ENCODE data around the gene HS3ST3B1. TPM values are rescaled to one million over a fixed set of nuclear protein-coding genes. Genes with fewer than 3 reads are reported as not detected.

The HS3ST3B1 gene
- total RNA-seq, 4 donors from 2014 or later: 1.2 to 3.9 (median 2.2) TPM

GRCh38 chr17:14387036-14387435, 86.2 kb downstream of the HS3ST3B1 start:
- WGBS, 2 donors: 46 to 62% methylated on average over 7 of the region's 7 CpGs
- Histone ChIP-seq H3K27ac (no peak overlapping the region), H3K27me3 (no peaks in the 10 kb centered on the region), H3K4me3 (replicated peaks in 1 of 3) (no peak overlapping the region), H3K4me1 (no peaks in the 10 kb centered on the region), H3K36me3 (no peaks in the 10 kb centered on the region), H3K9me3 (no peaks in the 10 kb centered on the region)
- TF ChIP-seq CTCF (IDR thresholded peaks at IDR 0.05): no peak
- peak; percentile 37 to 56 for DNase-seq
- intact Hi-C loops (cut with DNase I): no loop called here

- H3K27ac ChIP-seq: no peak overlapping the region
- no peaks in the 10 kb centered on the region for H3K4me1 ChIP-seq
- 36 to 40% methylated on average over 6 of the region's 6 CpGs for WGBS, 2 donors
- intact Hi-C loops (cut with DNase I): no loop called here
- H3K27me3 ChIP-seq: no peaks in the 10 kb centered on the region
- no peaks in the 10 kb centered on the region for H3K36me3 ChIP-seq
- TF ChIP-seq POLR2A (IDR thresholded peaks at IDR 0.05) (no peak), CTCF (IDR thresholded peaks at IDR 0.05) (no peak)
- H3K9me3 ChIP-seq: no peaks in the 10 kb centered on the region
- no peak overlapping the region for H3K4me3 ChIP-seq (replicated peaks in 1 of 3)
- no peak for DNase-seq
These were observed 88.8 kb downstream of the HS3ST3B1 start for GRCh38 chr17:14389681-14390080.

GRCh38 chr17:14393723-14394122, 92.8 kb downstream of the HS3ST3B1 start:
- no peak for TF ChIP-seq POLR2A (IDR thresholded peaks at IDR 0.05)
- no peak for TF ChIP-seq CTCF (IDR thresholded peaks at IDR 0.05)
- Histone ChIP-seq H3K36me3 (no peaks in the 10 kb centered on the region), H3K27me3 (no peaks in the 10 kb centered on the region), H3K9me3 (no peaks in the 10 kb centered on the region), H3K4me3 (replicated peaks in 1 of 3) (no peak overlapping the region), H3K27ac (no peak overlapping the region), H3K4me1 (no peaks in the 10 kb centered on the region)
- intact Hi-C loops (cut with DNase I): no loop called here
- DNase-seq: no peak

- intact Hi-C loops (cut with DNase I): no loop called here
- Histone ChIP-seq H3K27me3 (no peaks in the 10 kb centered on the region), H3K27ac (no peak overlapping the region), H3K9me3 (no peaks in the 10 kb centered on the region), H3K4me1 (no peaks in the 10 kb centered on the region), H3K36me3 (no peaks in the 10 kb centered on the region), H3K4me3 (replicated peaks in 1 of 3) (no peak overlapping the region)
- DNase-seq: no peak
- no peak for TF ChIP-seq POLR2A (IDR thresholded peaks at IDR 0.05)
- no peak for TF ChIP-seq CTCF (IDR thresholded peaks at IDR 0.05)
- 75 to 94% methylated on average over 3 of the region's 3 CpGs for WGBS, 2 donors
These were observed 94.4 kb downstream of the HS3ST3B1 start for GRCh38 chr17:14395255-14395654.

DNA sequence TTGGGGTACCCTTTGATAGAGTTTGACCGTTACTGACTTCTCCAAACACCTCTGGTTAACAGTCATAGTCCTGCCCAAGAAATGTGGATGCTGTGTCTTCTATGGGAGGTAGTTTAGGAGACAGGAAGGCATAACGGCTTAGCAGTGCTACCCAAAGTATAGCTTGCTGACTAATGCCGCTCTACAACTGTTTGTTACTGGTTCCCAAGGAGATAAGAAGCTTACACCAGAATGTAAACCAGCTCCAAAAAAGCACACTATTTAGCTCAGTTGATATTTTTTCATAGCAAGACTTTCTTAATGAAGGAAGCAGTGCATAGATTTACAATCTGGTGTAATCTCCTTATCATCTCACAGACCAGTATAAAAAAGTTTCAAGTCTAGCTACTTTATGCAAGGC, 95.7 kb downstream of the HS3ST3B1 start:
- H3K9me3 ChIP-seq: no peaks in the 10 kb centered on the region
- H3K36me3 ChIP-seq: no peaks in the 10 kb centered on the region
- DNase-seq: no peak
- no peak overlapping the region for H3K27ac ChIP-seq
- intact Hi-C loops (cut with DNase I): no loop called here
- H3K4me3 ChIP-seq (replicated peaks in 1 of 3): no peak overlapping the region
- H3K27me3 ChIP-seq: no peaks in the 10 kb centered on the region
- WGBS, 2 donors: 25 to 34% methylated on average over 3 of the region's 3 CpGs
- TF ChIP-seq POLR2A (IDR thresholded peaks at IDR 0.05) (no peak), CTCF (IDR thresholded peaks at IDR 0.05) (no peak)
- no peaks in the 10 kb centered on the region for H3K4me1 ChIP-seq
